ENCODE measurements around the gene MCHR1. TPM values are rescaled to one million over a fixed set of nuclear protein-coding genes. Genes with fewer than 3 reads are reported as not detected.

MCHR1 gene
- total and polyA plus RNA-seq, 2 of the 4 experiments (the other 2 are of a cell fraction) = 1.4 to 3.2 TPM

DNA sequence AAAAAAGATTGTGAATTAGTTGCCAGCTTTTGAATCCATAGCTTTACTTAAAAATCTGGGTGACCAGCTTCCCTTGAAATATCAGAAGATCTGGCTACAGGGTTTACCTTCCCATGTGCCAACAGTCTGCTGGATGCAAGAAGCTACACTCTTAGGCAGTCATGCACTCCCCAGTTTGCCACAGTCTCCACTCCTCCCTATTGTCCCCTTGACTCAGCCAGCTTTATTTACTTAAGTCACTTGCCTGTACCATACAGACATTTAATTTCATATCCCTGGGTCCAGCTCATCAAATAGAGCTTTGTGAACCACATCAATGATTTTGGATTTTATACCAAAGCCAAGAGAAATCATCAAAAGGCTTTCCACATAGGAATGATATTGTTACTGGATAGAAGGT is 12.2 kb downstream of the MCHR1 start:
- Histone ChIP-seq H3K4me1 (ENCODE audit: control insufficient read depth, insufficient read depth, low read length) (no peaks in the 10 kb centered on the region; the same call in 1 of the 2 replicates), H2BK20ac (ENCODE audit: low read depth, low read length) (no peak overlapping the region), H2BK120ac (ENCODE audit: low read depth, low read length) (no peak overlapping the region), H3K27me3 (ENCODE audit: control insufficient read depth, insufficient read depth, low read length) (peaks cover 2% of the 10 kb centered on the region; the same call in 1 of the 2 replicates), H3K9me1 (ENCODE audit: insufficient read depth, low read length) (no peaks in the 10 kb centered on the region), H3K56ac (ENCODE audit: extremely low read depth, insufficient read depth, low read length) (no peak overlapping the region), H3K9me3 (ENCODE audit: control insufficient read depth, insufficient read depth, low read length) (no peaks in the 10 kb centered on the region), H4K20me1 (ENCODE audit: insufficient read depth, low read length) (no peaks in the 10 kb centered on the region), H3K18ac (ENCODE audit: low read depth, low read length) (no peak overlapping the region), H3K4me3 (ENCODE audit: insufficient read depth, low read depth, low read length) (no peak overlapping the region), H4K91ac (ENCODE audit: insufficient read depth, low read depth, low read length) (no peak overlapping the region), H3K23ac (ENCODE audit: low read depth, low read length) (no peak overlapping the region), H4K8ac (ENCODE audit: low read depth in 2 of 2, low read length in 2 of 2) (no peak overlapping the region), H2AK5ac (ENCODE audit: low read depth, low read length) (no peak overlapping the region), H3K14ac (replicated peaks; ENCODE audit: low read depth, low read length) (no peak overlapping the region), H2BK15ac (ENCODE audit: low read depth, low read length) (no peak overlapping the region), H3K27ac (ENCODE audit: insufficient read depth, low read length) (no peak overlapping the region), H2BK5ac (ENCODE audit: low read depth, low read length, poor library complexity, severe bottlenecking) (no peak overlapping the region), H3K79me1 (ENCODE audit: low read depth in 1 of 2, low read length in 2 of 2) (no peaks in the 10 kb centered on the region), H3K4ac (ENCODE audit: low read depth, low read length) (no peak overlapping the region), H4K5ac (ENCODE audit: low read depth, low read length) (no peak overlapping the region), H3K4me2 (ENCODE audit: low read depth, low read length) (no peak overlapping the region), H3K9ac (ENCODE audit: low read depth, low read length) (no peak overlapping the region), H3K36me3 (ENCODE audit: control insufficient read depth, insufficient read depth, low read length) (no peaks in the 10 kb centered on the region), H2AK9ac (replicated peaks; ENCODE audit: low read depth, low read length, poor library complexity) (no peak overlapping the region), H2AFZ (replicated peaks; ENCODE audit: low read length, poor library complexity) (no peak overlapping the region)
- ATAC-seq (ENCODE audit: low read depth) (no peak), DNase-seq (no peak)
- no TSS peak for BruUV-seq (replicated peaks)
- CTCF ChIA-PET = no interaction called here
- intact Hi-C loops (cut with micrococcal nuclease) = no loop called here
- TF ChIP-seq RFX5 (IDR thresholded peaks at IDR 0.05; ENCODE audit: low read depth, low read length) (no peak), MAFK (IDR thresholded peaks at IDR 0.05; ENCODE audit: low read depth, low read length) (no peak), RAD21 (IDR thresholded peaks at IDR 0.05; ENCODE audit: low read length) (no peak), MXI1 (IDR thresholded peaks at IDR 0.05; ENCODE audit: borderline replicate concordance, low read depth, low read length) (no peak), FOS (IDR thresholded peaks at IDR 0.05; ENCODE audit: low read depth, low read length) (no peak), POLR2A (IDR thresholded peaks at IDR 0.05; ENCODE audit: low read depth, low read length) (no peak), MAZ (IDR thresholded peaks at IDR 0.05; ENCODE audit: borderline replicate concordance, low read depth, low read length) (no peak), SMC3 (IDR thresholded peaks at IDR 0.05; ENCODE audit: low read depth, low read length) (no peak), CHD1 (IDR thresholded peaks at IDR 0.05; ENCODE audit: low read depth, low read length) (no peak), RCOR1 (IDR thresholded peaks at IDR 0.05; ENCODE audit: insufficient replicate concordance, low read length) (no peak), NFE2L2 (IDR thresholded peaks at IDR 0.05; ENCODE audit: low read depth, low read length) (no peak), CEBPB (IDR thresholded peaks at IDR 0.05; ENCODE audit: low read depth, low read length) (no peak), BHLHE40 (IDR thresholded peaks at IDR 0.05; ENCODE audit: low read depth, low read length) (no peak)
- TF ChIP-seq, protein P1, sequence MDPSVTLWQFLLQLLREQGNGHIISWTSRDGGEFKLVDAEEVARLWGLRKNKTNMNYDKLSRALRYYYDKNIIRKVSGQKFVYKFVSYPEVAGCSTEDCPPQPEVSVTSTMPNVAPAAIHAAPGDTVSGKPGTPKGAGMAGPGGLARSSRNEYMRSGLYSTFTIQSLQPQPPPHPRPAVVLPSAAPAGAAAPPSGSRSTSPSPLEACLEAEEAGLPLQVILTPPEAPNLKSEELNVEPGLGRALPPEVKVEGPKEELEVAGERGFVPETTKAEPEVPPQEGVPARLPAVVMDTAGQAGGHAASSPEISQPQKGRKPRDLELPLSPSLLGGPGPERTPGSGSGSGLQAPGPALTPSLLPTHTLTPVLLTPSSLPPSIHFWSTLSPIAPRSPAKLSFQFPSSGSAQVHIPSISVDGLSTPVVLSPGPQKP (IDR thresholded peaks at IDR 0.05; ENCODE audit: borderline replicate concordance, low read depth, low read length) = no peak
- TF ChIP-seq, protein P2, sequence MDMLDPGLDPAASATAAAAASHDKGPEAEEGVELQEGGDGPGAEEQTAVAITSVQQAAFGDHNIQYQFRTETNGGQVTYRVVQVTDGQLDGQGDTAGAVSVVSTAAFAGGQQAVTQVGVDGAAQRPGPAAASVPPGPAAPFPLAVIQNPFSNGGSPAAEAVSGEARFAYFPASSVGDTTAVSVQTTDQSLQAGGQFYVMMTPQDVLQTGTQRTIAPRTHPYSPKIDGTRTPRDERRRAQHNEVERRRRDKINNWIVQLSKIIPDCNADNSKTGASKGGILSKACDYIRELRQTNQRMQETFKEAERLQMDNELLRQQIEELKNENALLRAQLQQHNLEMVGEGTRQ (IDR thresholded peaks at IDR 0.05; ENCODE audit: low read depth, low read length) = no peak
- TF ChIP-seq, protein P3, sequence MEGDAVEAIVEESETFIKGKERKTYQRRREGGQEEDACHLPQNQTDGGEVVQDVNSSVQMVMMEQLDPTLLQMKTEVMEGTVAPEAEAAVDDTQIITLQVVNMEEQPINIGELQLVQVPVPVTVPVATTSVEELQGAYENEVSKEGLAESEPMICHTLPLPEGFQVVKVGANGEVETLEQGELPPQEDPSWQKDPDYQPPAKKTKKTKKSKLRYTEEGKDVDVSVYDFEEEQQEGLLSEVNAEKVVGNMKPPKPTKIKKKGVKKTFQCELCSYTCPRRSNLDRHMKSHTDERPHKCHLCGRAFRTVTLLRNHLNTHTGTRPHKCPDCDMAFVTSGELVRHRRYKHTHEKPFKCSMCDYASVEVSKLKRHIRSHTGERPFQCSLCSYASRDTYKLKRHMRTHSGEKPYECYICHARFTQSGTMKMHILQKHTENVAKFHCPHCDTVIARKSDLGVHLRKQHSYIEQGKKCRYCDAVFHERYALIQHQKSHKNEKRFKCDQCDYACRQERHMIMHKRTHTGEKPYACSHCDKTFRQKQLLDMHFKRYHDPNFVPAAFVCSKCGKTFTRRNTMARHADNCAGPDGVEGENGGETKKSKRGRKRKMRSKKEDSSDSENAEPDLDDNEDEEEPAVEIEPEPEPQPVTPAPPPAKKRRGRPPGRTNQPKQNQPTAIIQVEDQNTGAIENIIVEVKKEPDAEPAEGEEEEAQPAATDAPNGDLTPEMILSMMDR (conservative IDR thresholded peaks at IDR 0.05; ENCODE audit: low read depth, low read length) = no peak
- dilution Hi-C loops (cut with HindIII; ENCODE audit: low sequenced_read_pairs, unreplicated experiment) = no loop called here
- in situ Hi-C loops (cut with MboI; ENCODE audit: low sequenced_read_pairs) = no loop called here
- POLR2A ChIA-PET (ENCODE audit: unreplicated experiment) = interaction anchor here (0.7 kb wide), 1 partner anchor 69 kb away, joined by 3 read pairs; no protein-coding TSS in a partner anchor
